Large intestine (tissue), 3 donors: ENCODE results near the gene CYB5R2. TPM values are rescaled to one million over a fixed set of nuclear protein-coding genes. Genes with fewer than 3 reads are reported as not detected.
"Not testable (repeated sequence)": the region's sequence is repeated elsewhere in the genome, so short reads cannot be mapped to it uniquely, and the experiment has no call there.

Experiments used
- DNase-seq, 2 donors: peaks; one replicate each; pipeline versions ENCODE4 v3.0.0 to v3.0.0-alpha.2; 2013
- H3K27ac ChIP-seq: one replicate; pipeline ENCODE4 v1.5.1; 2013; ENCODE audit warnings: low read length
- H3K27me3 ChIP-seq: 2 replicates; pipeline ENCODE4 v1.6.1; 2013; ENCODE audit warnings: low read length; ENCODE audit not compliant: control insufficient read depth, insufficient read depth
- H3K36me3 ChIP-seq: 2 replicates; pipeline ENCODE4 v1.6.1; 2013; ENCODE audit warnings: low read length; ENCODE audit not compliant: control insufficient read depth, insufficient read depth
- H3K4me1 ChIP-seq: one replicate; pipeline ENCODE4 v1.6.1; 2013; ENCODE audit warnings: low read length; ENCODE audit not compliant: control insufficient read depth, insufficient read depth
- H3K4me3 ChIP-seq: one replicate; pipeline ENCODE4 v1.5.1; 2013; ENCODE audit warnings: low read length
- H3K9me3 ChIP-seq: one replicate; pipeline ENCODE4 v1.6.1; 2013; ENCODE audit warnings: mild to moderate bottlenecking, low read depth, low read length, moderate library complexity; ENCODE audit not compliant: control insufficient read depth
- WGBS: methylation state at CpG from one replicate; pipeline ENCODE4 v1.1.5; 2013; ENCODE audit warnings: low lambda C conversion rate; ENCODE audit not compliant: insufficient coverage; 5-methylcytosine and 5-hydroxymethylcytosine counted together
- polyA plus RNA-seq: library from polyadenylated mRNA; unstranded; fragments of 120-200 nt; gene quantifications from one replicate; pipeline ENCODE4 v1.2.1, GENCODE V29; 2013

CYB5R2 gene
- polyA plus RNA-seq, 1 donor, result 5.6 TPM

DNA sequence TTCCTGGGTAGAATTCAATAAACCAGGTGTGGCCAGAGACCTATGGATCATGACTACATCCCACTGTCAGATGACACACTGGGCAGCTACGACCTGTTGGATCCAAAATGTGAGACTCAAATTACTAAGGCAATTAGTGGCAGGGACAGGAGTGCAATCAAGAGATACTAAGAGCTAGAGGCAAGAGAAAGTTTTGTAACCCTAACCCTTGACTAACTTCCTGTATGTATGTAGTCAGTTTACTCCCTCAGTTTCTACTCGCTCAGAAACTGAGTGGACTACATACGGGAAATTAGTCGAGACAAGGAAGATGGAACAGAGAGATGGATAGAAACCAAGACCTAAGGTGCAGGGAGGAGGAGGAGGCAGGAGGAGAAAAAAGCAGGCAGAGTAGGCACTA lies 2.7 kb downstream of the CYB5R2 start:
- DNase-seq, result no peak
- 100% methylated on average over 3 of the region's 4 CpGs for WGBS
- no peak overlapping the region for H3K27ac ChIP-seq
- H3K4me1 ChIP-seq, result peaks cover 10% of the 10 kb centered on the region
- H3K4me3 ChIP-seq, result no peak overlapping the region
- H3K36me3 ChIP-seq, result peaks cover 31% of the 10 kb centered on the region
- H3K27me3 ChIP-seq, result peaks cover 27% of the 10 kb centered on the region
- peaks cover 2% of the 10 kb centered on the region for H3K9me3 ChIP-seq

- DNase-seq, result no peak
- Histone ChIP-seq H3K9me3 (peaks cover 2% of the 10 kb centered on the region), H3K4me1 (peaks cover 13% of the 10 kb centered on the region), H3K4me3 (no peak overlapping the region), H3K27me3 (peaks cover 17% of the 10 kb centered on the region), H3K36me3 (peaks cover 43% of the 10 kb centered on the region), H3K27ac (no peak overlapping the region)
- WGBS, result 93% methylated on average over 3 of the region's 5 CpGs
These were observed 4.4 kb downstream of the CYB5R2 start for GRCh38 chr11:7668911-7669310.

DNA sequence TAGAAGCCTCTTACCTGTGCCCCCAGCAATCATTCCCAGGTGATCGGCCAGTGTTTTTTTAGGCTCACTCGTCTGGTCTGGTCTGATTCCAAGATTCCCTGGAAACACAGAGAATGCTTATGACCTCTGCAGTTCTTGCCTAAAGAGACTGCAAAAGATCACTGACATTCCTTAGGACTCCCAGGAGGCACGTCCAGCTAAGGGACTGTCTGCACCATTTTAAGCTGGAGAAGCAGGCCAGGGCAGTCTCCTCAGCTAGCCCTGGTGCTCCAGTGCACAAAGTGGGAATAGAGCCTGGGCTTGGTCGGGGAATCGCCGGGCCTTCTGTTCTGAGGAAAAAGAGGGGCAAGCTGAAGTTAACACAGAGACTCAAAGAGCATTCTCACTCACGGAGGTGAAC lies 4.8 kb downstream of the CYB5R2 start:
- Histone ChIP-seq H3K27ac (no peak overlapping the region), H3K4me3 (no peak overlapping the region), H3K4me1 (peaks cover 13% of the 10 kb centered on the region), H3K27me3 (peaks cover 13% of the 10 kb centered on the region), H3K9me3 (no peaks in the 10 kb centered on the region), H3K36me3 (peaks cover 43% of the 10 kb centered on the region)
- DNase-seq, result no peak
- WGBS, result no CpG with 5 or more reads among the region's 7 CpGs

GRCh38 chr11:7667460-7667859 lies 5.8 kb downstream of the CYB5R2 start:
- peaks cover 6% of the 10 kb centered on the region for H3K4me1 ChIP-seq
- H3K27ac ChIP-seq, result no peak overlapping the region
- no CpG with 5 or more reads among the region's 2 CpGs for WGBS
- peaks cover 3% of the 10 kb centered on the region for H3K27me3 ChIP-seq
- no peak overlapping the region for H3K4me3 ChIP-seq
- peaks cover 43% of the 10 kb centered on the region for H3K36me3 ChIP-seq
- DNase-seq, result no peak
- no peaks in the 10 kb centered on the region for H3K9me3 ChIP-seq

- Histone ChIP-seq H3K4me1 (peaks cover 3% of the 10 kb centered on the region), H3K9me3 (no peaks in the 10 kb centered on the region), H3K4me3 (no peak overlapping the region), H3K36me3 (peaks cover 43% of the 10 kb centered on the region), H3K27me3 (no peaks in the 10 kb centered on the region), H3K27ac (no peak overlapping the region)
- WGBS, result 80% methylated on average over 1 of the region's 7 CpGs
- no peak for DNase-seq
These were observed 6.9 kb downstream of the CYB5R2 start for GRCh38 chr11:7666292-7666866.

GRCh38 chr11:7665473-7666291 lies 7.6 kb downstream of the CYB5R2 start:
- no peak overlapping the region for H3K27ac ChIP-seq
- DNase-seq, result peak; percentile 72 to 75

DNA sequence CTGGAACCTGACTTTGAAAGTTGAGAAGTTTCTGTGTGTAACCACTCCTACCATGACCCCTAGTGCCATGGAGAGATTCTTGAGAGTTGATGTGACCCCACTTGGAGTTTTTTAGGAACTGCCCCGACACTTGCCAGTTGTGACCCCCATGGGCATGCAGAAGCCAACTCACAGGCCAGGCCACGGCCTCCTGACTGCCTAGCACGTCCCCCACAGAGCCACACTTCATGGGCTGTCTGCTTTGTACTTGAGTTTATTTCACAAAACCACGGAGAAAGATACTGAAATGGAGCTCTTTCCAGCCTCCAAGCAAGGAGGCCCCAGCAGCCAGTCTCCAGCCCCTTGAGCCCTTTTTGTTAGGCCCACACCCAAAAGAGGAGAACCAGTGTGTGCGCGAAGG lies 8.4 kb downstream of the CYB5R2 start:
- Histone ChIP-seq H3K4me1 (peaks cover 3% of the 10 kb centered on the region), H3K4me3 (no peak overlapping the region), H3K27ac (no peak overlapping the region), H3K36me3 (peaks cover 43% of the 10 kb centered on the region), H3K9me3 (no peaks in the 10 kb centered on the region), H3K27me3 (no peaks in the 10 kb centered on the region)
- no CpG with 5 or more reads among the region's 6 CpGs for WGBS
- no peak for DNase-seq

More at GRCh38 chr11:7665473-7666291, 7.6 kb downstream of the CYB5R2 start:
- Histone ChIP-seq H3K4me3 (no peak overlapping the region), H3K9me3 (no peaks in the 10 kb centered on the region), H3K4me1 (peaks cover 3% of the 10 kb centered on the region), H3K27me3 (no peaks in the 10 kb centered on the region), H3K36me3 (peaks cover 43% of the 10 kb centered on the region)
- 100% methylated on average over 1 of the region's 20 CpGs for WGBS

DNA sequence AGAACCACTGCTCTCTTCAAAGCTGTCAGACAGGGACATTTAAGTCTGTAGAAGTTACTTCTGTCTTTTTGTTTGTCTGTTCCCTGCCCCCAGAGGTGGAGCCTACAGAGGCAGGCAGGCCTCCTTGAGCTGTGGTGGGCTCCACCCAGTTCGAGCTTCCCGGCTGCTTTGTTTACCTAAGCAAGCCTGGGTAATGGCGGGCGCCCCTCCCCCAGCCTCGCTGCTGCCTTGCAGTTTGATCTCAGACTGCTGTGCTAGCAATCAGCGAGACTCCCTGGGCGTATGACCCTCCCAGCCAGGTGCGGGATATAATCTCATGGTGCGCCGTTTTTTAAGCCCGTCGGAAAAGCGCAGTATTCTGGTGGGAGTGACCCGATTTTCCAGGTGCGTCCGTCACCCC lies 9.8 kb downstream of the CYB5R2 start:
- H3K27me3 ChIP-seq, DNase-seq, H3K9me3 ChIP-seq, H3K27ac ChIP-seq, H3K4me3 ChIP-seq, H3K4me1 ChIP-seq: not testable (repeated sequence)
- H3K36me3 ChIP-seq, result peaks cover 35% of the 10 kb centered on the region
- no CpG with 5 or more reads among the region's 16 CpGs for WGBS

GRCh38 chr11:7657306-7658025 lies 15.8 kb downstream of the CYB5R2 start:
- peak; percentile 44 to 55 for DNase-seq
- H3K27ac ChIP-seq, result no peak overlapping the region
- peaks cover 51% of the 10 kb centered on the region for H3K36me3 ChIP-seq
- 20% methylated on average over 1 of the region's 15 CpGs for WGBS
- no peaks in the 10 kb centered on the region for H3K9me3 ChIP-seq
- H3K27me3 ChIP-seq, result no peaks in the 10 kb centered on the region
- no peaks in the 10 kb centered on the region for H3K4me1 ChIP-seq
- no peak overlapping the region for H3K4me3 ChIP-seq

DNA sequence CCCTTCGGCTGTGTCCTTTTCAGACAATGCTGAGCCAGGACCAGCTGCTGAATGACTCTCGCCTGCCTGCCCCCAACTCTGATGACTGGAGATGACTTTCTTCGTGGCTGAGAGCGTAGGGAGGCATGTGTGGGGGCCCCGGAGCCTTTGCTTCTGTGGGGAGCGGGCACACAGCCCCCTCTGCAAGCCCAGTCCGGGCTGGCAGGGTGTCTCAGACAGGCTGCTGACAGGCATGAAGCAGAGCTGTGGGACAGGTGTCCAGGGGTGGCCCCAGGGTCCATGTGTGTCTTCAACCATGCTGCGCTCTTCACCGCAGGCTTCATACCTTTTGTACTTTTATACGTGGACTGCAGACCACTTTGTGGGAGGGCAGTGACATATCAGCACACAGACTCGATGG lies 16.6 kb downstream of the CYB5R2 start:
- Histone ChIP-seq H3K4me1 (no peaks in the 10 kb centered on the region), H3K4me3 (no peak overlapping the region), H3K9me3 (no peaks in the 10 kb centered on the region), H3K27me3 (no peaks in the 10 kb centered on the region), H3K36me3 (peaks cover 59% of the 10 kb centered on the region), H3K27ac (no peak overlapping the region)
- WGBS, result no CpG with 5 or more reads among the region's 11 CpGs
- DNase-seq, result no peak
